ENCODE results near the gene ZNF8.
"Not testable (repeated sequence)": the region's sequence is repeated elsewhere in the genome, so short reads cannot be mapped to it uniquely, and the experiment has no call there.

ZNF8 gene

DNA sequence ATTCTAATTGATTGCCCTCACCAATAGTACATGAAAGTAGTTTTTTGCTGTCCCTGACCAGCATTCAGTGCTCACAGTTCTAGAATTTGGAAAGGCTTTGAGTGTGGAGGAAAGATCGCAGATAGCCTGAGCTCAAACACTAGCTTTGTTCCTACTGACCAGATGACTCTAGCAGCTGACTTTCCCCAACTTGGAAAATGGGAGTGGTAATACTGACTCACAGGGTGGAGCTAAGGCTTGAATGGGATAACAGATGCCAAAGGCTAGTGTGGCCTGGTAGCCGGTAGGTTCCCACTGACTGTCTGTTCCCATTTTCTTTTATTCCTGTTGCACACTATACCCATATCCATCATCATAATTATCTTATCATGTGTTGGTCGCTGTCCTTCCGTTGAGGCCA is 51.7 kb downstream of the ZNF8 start:
- DNase-seq (ENCODE audit: extremely low spot score, insufficient read length, low read depth), result no peak
- FAIRE-seq, result no peak

DNA sequence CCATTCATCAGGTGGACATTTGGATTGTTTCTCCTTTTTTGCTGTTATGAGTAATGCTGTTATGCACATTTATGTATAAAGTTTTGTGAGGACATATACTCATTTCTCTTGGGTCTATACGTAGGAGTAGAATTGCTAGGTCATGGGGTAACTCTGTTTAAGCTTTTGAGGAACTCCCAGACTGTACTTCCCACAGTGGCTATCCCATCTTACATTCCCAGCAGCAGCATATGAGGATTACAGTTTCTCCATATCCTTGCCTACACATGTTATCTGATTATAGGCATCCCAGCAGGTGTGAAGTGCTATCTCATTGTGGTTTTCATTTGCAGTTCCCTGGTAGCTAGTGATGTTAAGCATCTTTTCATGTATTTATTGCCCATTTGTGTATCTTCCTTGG is 53.9 kb downstream of the ZNF8 start:
- FAIRE-seq (no peak), DNase-seq (ENCODE audit: extremely low spot score, insufficient read length, low read depth) (no peak)

DNA sequence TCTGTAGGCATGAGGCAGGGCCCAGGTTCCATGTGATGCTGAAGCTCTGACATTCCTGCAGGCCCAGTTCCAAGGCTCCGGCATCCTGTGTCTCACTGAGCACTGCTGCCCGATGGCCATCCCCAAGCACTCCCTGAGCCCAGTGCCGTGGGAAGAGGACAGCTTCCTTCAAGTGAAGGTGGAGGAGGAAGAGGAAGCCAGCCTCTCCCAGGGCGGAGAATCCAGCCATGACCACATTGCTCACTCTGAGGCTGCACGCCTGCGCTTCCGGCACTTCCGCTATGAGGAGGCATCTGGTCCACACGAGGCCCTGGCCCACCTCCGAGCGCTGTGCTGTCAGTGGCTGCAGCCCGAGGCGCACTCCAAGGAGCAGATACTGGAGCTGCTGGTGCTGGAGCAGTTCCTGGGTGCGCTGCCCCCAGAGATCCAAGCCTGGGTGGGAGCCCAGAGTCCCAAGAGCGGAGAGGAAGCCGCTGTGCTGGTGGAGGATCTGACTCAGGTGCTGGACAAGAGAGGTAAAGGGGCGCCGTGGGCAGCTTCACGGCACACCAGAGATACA is 56.0 kb downstream of the ZNF8 start:
- FAIRE-seq, result no peak
- DNase-seq (ENCODE audit: extremely low spot score, insufficient read length, low read depth), result no peak

DNA sequence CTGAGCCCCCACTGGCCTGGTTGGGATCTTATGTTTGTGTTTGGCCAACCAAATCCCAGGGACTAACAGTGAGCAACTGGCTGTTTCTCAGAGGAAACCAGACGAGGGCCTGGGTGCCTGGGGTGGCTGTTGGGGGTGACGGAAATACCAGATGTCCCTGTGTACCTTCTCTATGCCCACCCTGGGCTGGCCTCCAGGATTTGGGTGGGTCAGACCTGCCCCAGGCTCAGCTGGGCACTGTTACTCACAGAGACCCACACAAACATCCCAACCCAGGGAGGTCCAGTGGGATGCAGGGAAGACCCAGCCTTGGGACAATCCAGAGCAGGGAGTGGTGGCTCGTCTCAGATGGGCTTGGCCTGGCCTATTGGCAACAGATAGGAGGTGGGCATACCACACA is 56.9 kb downstream of the ZNF8 start:
- DNase-seq (ENCODE audit: extremely low spot score, insufficient read length, low read depth), result no peak

DNA sequence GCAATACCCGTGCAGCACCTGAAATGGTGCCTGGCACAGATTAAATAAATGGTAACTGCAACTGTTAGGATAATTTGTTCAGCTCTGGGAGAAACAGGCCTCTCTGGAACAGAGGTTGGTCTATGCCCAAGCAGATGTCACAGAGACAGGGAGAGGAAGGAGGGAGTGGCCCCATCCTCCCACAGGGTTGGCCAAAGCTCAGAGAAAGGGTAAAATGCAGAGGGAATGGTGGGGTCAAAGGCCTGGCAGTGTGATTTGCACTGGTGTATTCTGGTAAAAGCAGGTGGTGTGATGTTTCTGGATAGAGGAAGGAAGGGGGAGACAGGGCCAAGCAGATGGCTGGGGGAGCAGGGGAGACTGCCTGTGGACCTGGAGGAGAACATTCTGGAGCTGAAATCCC is 57.5 kb downstream of the ZNF8 start:
- no peak for DNase-seq (ENCODE audit: extremely low spot score, insufficient read length, low read depth)
- FAIRE-seq, result no peak

More for the DNA sequence above, 56.9 kb downstream of the ZNF8 start:
- FAIRE-seq, result no peak

DNA sequence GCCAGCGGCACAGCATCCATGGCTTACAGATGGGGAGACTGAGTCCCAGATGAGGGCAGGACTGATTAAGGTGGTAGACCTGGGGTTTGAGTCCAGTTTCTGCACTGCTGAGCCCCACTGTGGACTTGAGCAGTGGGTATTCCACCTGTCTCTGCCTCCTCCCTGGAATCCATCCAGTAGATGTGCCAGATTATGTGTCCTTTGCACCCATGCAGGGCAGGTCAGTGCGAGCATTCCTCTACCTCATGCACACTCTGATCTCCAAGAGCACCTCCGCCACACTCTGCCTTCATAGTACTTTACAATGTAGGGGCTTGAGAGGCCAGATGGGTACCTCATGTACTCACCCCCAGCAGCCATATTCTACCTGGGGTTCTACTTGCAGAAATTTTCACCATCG is 58.1 kb downstream of the ZNF8 start:
- DNase-seq (ENCODE audit: extremely low spot score, insufficient read length, low read depth) (no peak), FAIRE-seq (no peak)

DNA sequence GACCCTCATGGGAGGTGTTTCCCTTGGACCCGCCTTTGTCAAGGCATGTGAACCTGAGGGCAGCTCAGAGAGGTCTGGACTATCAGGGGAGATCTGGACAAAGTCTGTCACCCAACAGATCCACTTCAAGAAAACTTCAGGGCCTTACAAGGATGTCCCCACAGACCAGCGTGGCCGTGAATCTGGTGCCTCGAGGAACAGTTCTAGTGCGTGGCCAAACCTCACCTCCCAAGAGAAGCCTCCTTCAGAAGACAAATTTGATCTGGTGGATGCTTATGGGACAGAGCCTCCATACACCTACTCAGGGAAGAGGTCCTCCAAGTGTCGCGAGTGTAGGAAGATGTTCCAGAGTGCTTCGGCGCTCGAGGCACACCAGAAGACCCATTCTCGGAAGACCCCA is 59.6 kb downstream of the ZNF8 start:
- no peak for FAIRE-seq

DNA sequence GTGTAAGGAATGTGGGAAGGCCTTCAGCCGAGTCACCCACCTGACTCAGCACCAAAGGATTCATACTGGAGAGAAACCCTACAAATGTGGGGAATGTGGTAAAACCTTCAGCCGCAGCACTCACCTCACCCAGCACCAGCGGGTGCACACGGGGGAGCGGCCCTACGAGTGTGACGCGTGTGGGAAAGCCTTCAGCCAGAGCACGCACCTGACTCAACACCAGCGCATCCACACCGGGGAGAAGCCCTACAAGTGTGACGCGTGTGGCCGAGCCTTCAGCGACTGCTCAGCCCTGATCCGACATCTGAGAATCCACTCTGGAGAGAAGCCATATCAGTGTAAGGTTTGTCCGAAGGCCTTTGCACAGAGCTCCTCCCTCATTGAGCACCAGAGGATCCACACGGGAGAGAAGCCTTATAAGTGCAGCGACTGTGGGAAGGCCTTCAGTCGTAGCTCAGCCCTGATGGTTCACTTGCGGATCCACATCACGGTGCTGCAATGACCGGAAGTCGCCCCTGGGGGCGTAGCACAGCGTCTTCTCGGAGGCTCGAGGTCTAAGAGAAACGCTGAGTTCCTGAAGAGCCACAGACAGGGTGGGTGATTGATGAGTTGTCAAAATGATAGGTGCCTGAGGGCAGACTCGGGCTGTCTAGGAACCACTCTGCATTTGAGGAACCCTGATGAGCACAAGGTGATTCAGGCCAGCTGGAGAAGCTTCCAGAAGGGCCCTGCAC is 60.2 kb downstream of the ZNF8 start:
- no peak for DNase-seq (ENCODE audit: extremely low spot score, insufficient read length, low read depth)
- FAIRE-seq, result no peak

More for the DNA sequence above, 59.6 kb downstream of the ZNF8 start:
- no peak for DNase-seq (ENCODE audit: extremely low spot score, insufficient read length, low read depth)

DNA sequence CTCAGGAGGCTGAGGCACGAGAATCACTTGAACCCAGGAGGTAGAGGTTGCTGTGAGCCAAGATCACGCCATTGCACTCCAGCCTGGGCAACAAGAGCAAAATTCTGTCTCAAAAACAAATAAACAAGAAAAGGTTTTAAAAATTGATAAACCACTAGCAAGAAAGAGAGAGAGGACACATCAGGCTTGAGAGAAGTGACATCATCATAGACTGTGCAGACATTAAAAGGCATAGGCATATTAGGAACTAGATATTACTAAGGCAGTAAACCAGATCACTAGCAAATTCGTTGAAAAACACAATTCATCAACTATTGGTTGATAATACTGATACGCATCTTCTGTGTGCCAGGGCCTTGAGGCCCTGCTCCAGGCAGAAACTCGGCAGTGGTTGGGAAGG is 66.8 kb downstream of the ZNF8 start:
- DNase-seq (ENCODE audit: extremely low spot score, insufficient read length, low read depth), result no peak
- FAIRE-seq, result no peak

DNA sequence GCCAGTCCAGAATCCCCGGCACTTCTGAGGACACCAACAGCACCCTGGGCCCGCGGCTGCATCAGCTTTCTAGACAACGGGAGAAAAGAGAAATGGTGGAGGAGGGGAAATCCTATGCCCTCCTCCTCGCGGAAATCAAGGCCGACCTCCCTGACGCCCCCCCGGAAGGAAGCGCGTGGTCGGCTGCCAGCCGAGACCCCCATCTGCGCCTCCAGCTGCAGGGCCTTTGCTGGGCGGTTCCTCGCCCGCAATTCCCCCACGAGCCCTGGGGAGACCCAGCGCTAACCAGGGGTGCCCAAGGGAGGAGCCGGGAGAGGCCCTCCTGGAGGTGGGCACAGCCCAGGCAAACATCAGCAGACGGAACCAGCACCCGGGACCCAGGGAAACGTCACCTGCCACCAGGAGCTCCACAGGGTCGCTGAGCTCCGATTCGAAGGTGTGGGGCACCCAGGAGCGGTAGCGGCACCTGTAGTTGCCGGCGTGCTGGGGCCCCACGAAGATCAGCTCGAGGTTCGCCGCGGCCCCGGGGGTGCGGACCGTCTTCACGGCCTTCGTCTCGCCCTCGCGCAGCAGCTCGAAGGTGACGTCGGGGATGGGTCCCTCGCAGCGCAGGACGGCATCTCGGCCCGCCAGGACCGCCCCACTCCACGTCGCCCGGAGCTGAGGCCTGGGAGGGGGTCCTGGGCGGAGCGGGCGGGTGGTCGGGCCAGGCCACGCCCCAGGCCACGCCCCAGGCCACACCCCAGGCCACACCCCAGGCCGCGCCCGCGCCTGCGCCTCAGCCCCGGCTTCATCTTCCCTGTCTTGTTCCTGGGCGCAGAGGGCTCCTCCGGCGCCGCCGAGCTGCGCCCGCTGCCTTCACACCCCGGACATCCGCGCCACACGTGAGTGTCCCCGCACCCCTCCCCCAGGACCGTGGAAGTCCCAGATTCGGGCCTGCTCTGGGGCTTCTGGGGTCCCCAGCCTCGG is 68.5 kb downstream of the ZNF8 start:
- DNase-seq (ENCODE audit: extremely low spot score, insufficient read length, low read depth), result peak; percentile 81
- FAIRE-seq, result peak; percentile 45

DNA sequence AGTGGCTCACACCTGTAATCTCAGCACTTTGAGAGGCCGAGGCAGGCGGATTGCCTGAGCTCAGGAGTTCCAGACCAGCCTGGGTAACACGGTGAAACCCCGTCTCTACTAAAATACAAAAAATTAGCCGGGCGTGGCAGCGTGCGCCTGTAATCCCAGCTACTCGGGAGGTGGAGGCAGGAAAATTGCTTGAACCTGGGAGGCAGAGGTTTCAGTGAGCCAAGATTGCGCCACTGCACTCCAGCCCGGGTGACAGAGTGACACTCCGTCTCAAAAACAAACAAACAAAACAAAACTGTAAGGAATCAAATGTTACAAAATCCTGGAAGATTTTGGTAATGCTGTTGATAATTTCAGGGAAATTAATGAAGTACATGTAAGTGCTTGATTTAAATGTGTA is 69.3 kb downstream of the ZNF8 start:
- FAIRE-seq, result not testable (repeated sequence)

DNA sequence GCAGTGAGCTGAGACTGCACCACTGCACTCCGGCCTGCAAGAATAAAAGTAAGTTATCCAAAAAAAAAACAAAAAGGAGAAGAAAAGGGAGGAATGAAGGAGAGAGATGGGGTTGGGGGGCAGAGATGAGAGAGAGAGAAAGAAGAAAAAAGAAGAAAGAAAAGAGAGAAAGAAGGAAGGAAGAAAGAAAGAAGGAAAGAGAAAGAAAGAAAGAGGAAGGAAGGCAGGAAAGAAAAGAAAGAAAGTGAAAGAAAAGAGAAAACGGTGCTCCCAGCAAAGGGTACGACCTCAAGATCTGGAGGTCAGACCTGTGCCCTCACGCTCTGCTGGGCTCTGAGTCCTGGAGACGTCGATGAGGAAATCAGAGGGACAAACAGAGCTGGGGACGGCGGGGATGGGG is 70.8 kb downstream of the ZNF8 start:
- DNase-seq (ENCODE audit: extremely low spot score, insufficient read length, low read depth), result no peak
- no peak for FAIRE-seq

More for the DNA sequence above, 69.3 kb downstream of the ZNF8 start:
- not testable (repeated sequence) for DNase-seq (ENCODE audit: extremely low spot score, insufficient read length, low read depth)

DNA sequence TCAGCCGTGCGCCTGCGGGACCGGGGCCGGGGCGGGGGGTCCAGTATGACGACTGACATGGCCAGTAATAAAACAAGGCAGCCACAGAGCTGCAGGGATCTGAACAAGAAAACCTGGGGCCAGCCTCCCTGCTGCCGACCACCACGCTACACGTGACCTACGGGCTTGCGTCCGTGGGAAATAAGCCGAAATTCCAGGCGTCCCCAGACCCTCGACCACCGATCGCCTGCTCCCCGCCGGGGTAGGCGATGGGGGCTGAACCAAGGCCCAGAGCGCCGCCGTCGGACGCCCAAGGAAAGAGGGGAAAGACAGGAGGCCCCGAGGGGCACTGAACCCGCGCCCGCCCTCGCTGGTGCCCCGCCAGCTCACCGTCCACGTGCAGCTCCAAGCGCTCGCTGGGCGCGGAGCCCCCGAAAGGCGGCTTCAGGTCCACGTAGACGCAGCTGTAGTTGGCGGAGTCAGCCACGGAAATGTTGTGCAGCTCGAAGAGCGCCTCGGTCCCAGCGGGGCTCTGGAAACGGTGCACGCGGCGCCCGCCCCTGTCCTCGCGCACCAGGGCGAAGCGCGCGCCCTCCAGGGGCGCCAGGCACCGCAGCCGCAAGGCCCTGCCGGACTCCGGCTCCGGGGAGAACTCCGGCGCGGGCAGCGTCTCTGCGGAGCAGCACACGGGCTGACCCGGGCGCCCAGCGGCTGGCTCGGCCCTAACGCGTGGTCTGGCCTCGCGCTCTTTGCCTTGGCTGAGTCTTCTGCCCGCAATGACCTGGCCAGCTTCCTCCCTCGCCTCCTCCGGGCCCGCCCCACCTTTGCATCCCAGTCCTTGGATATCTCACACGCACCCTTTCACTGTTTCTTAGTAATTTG is 71.5 kb downstream of the ZNF8 start:
- no peak for FAIRE-seq
- DNase-seq (ENCODE audit: extremely low spot score, insufficient read length, low read depth), result no peak

DNA sequence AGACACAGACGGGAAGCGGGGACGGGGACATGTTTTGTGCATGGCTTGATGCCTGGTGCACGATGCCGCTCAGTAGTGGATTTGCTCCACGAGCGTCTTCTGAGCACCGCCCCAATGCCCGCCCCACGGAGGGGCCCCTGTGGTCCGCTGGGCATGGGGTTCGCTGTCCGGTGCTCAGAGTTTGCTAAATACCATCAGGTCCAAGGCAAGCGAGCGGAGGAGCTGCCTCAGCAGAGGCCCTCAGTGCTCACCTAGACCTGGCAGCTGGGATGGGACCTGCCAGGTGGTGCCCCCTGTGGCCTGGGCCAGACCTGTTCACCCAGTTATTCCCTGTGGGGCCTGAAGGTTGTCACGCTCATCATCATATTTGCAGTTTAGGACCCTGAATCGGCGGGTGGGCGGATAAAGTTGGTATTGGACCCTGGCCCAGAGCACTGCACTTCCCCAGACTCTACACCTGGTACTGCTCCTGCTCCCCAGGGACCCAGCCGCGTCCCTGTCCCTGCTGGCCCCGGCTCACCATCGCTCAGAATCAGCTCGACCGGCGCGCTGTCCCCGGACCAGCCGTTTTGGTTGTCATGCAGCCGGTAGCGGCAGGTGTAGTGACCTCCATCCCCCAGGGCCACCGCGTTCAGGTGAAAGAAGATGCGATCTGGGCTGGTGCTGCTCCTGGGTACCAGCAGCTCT is 72.3 kb downstream of the ZNF8 start:
- DNase-seq (ENCODE audit: extremely low spot score, insufficient read length, low read depth) (no peak), FAIRE-seq (no peak)

DNA sequence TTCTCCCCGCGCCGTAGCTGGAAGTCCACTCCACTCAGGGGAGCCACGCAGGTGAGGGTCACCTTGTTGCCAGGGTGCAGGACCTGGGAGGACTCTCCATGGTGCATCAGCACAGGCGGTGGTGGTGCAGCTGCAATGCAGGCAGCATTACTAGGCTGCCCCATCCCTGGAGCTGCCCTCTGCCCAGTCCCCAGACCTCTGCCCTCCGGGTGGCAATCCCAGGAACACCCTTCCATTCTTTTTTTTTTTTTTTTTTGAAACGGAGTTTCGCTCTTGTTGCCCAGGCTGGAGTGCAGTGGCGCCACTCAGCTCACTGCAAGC is 72.8 kb downstream of the ZNF8 start:
- FAIRE-seq (no peak), DNase-seq (ENCODE audit: extremely low spot score, insufficient read length, low read depth) (no peak)

DNA sequence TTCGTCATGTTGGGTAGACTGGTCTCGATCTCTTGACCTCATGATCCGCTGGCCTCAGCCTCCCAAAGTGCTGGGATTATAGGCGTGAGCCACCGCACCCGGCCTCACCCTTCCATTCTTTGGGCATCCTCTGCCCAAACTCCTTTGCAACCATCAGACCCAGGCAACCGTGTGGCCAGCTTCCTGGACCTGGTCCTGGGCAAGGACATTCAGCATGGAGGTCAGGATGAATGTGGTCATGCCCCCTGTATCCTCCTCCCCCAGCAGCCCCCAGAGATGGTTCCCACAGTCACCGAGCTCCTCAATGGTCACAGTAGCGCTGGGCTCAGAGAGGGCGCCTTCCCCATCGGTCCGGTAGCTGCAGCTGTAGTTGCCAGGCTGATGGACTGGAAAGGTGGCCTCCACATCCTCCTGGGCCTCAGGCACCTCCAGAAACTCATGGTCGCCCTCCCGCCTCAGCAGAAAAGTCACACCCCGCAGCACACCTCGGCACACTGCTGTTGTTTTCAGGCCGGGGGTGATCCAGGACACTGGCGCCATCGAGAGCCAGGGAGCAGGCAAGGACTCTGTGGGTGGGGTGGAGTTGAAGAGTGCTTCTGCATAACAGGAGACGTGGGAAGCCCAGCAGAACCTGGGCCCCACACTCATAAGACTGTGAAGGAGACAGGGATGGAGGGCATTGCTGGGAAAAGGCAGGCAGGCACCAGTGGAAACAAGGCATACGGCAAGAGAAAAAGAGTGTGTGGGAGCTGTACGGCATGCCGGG is 73.4 kb downstream of the ZNF8 start:
- DNase-seq (ENCODE audit: extremely low spot score, insufficient read length, low read depth), result no peak
- no peak for FAIRE-seq
